Aorta (tissue), 5 donors: Measurements from ENCODE around the gene DPCD. TPM values are rescaled to one million over a fixed set of nuclear protein-coding genes. Genes with fewer than 3 reads are reported as not detected.
A peak's percentile ranks its signal among the peaks of the same experiment; 100 is the strongest.

Source experiments
- ATAC-seq: fragments of 200-7000 bp; cut with Tn5 transposase; one replicate; pipeline ENCODE4 v1.9.1; 2022; ENCODE audit warnings: moderate library complexity; ENCODE audit not compliant: low FRiP score
- DNase-seq, 2 donors: peaks; one replicate each; pipeline ENCODE4 v3.0.0-alpha.2; 2020
- H3K27ac ChIP-seq, 2 donors: one replicate each; pipeline ENCODE4 v1.5.1; 2013; ENCODE audit warnings: low read length in 2 of 2, mild to moderate bottlenecking in 2 of 2, moderate library complexity in 2 of 2, control low read depth in 1 of 2, inconsistent platforms in 1 of 2, low read depth in 1 of 2
- H3K27me3 ChIP-seq, 2 donors: one replicate each; pipeline ENCODE4 v1.6.1; 2013; ENCODE audit warnings: control low read depth in 1 of 2, low read length in 1 of 2, mild to moderate bottlenecking in 1 of 2, moderate library complexity in 1 of 2; ENCODE audit not compliant: insufficient read depth in 2 of 2, control insufficient read depth in 1 of 2
- H3K36me3 ChIP-seq, 2 donors: one replicate each; pipeline ENCODE4 v1.6.1; 2013; ENCODE audit warnings: control low read depth in 1 of 2, low read length in 1 of 2, mild to moderate bottlenecking in 1 of 2; ENCODE audit not compliant: insufficient read depth in 2 of 2, control insufficient read depth in 1 of 2
- H3K4me1 ChIP-seq, 2 donors: one replicate each; pipeline ENCODE4 v1.6.1; 2013; ENCODE audit warnings: low read length in 2 of 2, control low read depth in 1 of 2, mild to moderate bottlenecking in 1 of 2, moderate library complexity in 1 of 2; ENCODE audit not compliant: insufficient read depth in 2 of 2, control insufficient read depth in 1 of 2
- H3K4me3 ChIP-seq, 2 donors: one replicate each; pipeline ENCODE4 v1.5.1; 2013; ENCODE audit warnings: low read length in 2 of 2, control low read depth in 1 of 2, mild to moderate bottlenecking in 1 of 2
- H3K9me3 ChIP-seq: one replicate; pipeline ENCODE4 v1.6.1; 2013; ENCODE audit warnings: mild to moderate bottlenecking, low read length; ENCODE audit not compliant: control insufficient read depth
- WGBS, 2 donors: extraction: QIAGEN DNeasy Blood & Tissue Kit; methylation state at CpG; one replicate each; pipeline ENCODE4 v1.1.7; 2013; 5-methylcytosine and 5-hydroxymethylcytosine counted together
- intact Hi-C, 2 donors: fragments of 100-400 bp; cut with DNase I; formaldehyde crosslinking; loops; one replicate each; pipeline versions ENCODE4 v1.14.2 to v1.15.0; 2022
- microRNA-seq, 2 donors: library from miRNA; unstranded; fragments of <30 nt; microRNA quantifications; one replicate each; pipeline ENCODE4 v1.2.0, GENCODE V29; 2020
- polyA plus RNA-seq, 2 donors: library from polyadenylated mRNA; stranded (reverse); fragments of 200-250 nt; gene quantifications; one replicate each; pipeline ENCODE4 v1.2.3, GENCODE V29; 2013
- total RNA-seq, 2 donors: library from RNA; stranded (reverse); fragmentation: NEBNext Ultra II Directional; extraction: Animal tissue kit (Norgen Biotek cat#: 25700); gene quantifications; one replicate each; pipeline ENCODE4 v1.2.1, GENCODE V29; 2021
- donor health status: healthy with polysubstance abuse.
- donor health status: Bipolar disorder and iron deficiency.
- donor health status: DM: no; HTN: no; CAD: no.
- donor health status: DM: no; HTN: no; CAD: no.
- donor health status: DM: yes; HTN: yes; CAD: no.

Gene DPCD
- total and polyA plus RNA-seq, 4 donors = 5.5 to 27.6 (median 10.8) TPM

DNA sequence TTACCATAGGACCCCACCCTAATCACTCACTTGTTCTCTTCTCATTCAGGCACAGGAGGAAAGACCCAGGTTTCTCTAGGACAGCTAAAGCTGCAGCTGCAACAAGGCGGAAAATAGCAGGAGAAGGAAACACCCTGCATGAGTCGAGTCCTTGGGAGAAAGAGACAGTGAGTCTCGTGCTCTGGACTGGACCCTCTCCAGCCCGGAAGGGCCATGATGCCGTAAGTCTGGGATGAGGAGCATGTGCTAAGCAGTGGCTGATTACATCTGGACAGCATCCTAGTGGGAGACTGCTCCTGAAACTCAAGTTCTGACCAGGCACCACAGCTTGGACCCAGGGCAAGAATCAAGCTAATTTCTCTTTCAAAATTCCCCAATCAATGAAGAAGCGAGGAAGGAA is 67.4 kb downstream of the DPCD start:
- Histone ChIP-seq H3K36me3 (peaks cover 5 to 10% of the 10 kb centered on the region in 2 donors), H3K4me1 (no peaks in the 10 kb centered on the region), H3K27ac (no peak overlapping the region), H3K4me3 (no peak overlapping the region), H3K27me3 (no peaks in the 10 kb centered on the region), H3K9me3 (no peaks in the 10 kb centered on the region)
- 72 to 75% methylated on average over 6 of the region's 6 CpGs for WGBS, 2 donors
- DNase-seq = no peak
- intact Hi-C loops = no loop called here
- peak; percentile 54 for ATAC-seq

DNA sequence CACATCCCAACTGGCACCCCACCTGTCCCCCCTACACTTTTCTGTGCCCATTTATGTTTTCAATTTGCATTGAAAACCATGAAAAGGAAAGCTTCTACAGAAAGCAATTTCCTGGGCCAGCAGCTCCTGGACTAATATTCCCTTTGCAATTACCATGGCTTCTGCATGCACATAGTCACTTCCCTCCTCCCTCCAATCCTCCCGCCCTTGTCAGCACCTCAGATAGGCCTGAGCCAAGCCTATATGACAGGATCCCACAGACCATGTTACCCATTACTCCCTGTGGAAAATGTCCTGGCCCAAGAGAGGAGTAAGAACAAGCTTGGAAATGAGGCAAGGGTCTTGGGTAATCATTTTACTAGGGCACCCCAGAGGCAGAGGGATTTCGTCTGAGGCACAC is 68.8 kb downstream of the DPCD start:
- intact Hi-C loops = no loop called here

DNA sequence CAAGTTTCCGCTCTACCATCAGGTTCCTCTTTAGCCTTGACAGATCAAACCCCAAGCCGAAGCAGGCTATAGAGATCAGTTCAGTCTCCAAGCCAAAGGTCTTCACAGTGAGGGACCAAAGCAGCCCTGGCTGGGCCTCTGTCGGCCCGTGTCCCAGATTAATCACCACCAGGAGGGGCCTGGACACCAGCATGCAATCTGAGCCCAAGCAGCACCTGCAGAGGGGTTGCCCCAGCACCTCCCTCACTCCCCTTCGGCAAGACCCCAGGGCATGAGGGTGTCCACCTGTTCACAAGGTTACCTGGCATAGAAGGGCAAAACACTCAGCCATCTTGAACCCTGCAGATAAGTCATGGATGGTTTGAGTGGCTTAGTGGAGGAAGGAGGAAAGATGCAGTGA is 70.9 kb downstream of the DPCD start:
- H3K36me3 ChIP-seq = peaks cover 5 to 10% of the 10 kb centered on the region in 2 donors
- H3K4me3 ChIP-seq = no peak overlapping the region
- intact Hi-C loops = no loop called here
- no peaks in the 10 kb centered on the region for H3K9me3 ChIP-seq
- DNase-seq (no peak), ATAC-seq (no peak)
- WGBS, 2 donors = 60 to 81% methylated on average over 5 of the region's 5 CpGs
- no peaks in the 10 kb centered on the region for H3K27me3 ChIP-seq
- no peak overlapping the region for H3K27ac ChIP-seq
- no peaks in the 10 kb centered on the region for H3K4me1 ChIP-seq

More for the DNA sequence above, 68.8 kb downstream of the DPCD start:
- Histone ChIP-seq H3K27me3 (no peaks in the 10 kb centered on the region), H3K9me3 (no peaks in the 10 kb centered on the region), H3K27ac (no peak overlapping the region), H3K4me1 (no peaks in the 10 kb centered on the region), H3K4me3 (no peak overlapping the region), H3K36me3 (peaks cover 5 to 10% of the 10 kb centered on the region in 2 donors)
- 94 to 95% methylated on average over 2 of the region's 2 CpGs for WGBS, 2 donors
- DNase-seq (no peak), ATAC-seq (no peak)

Small RNA genes lying within 50 kb of the gene (microRNA-seq; reads per million reads assigned to microRNA genes)
- gene MIR3158-1 (0 reads per million in 2 donors), gene MIR3158-2 (0 reads per million in 2 donors)

Other genes starting within 250 kb of the DPCD start
- gene BTRC, start 234.2 kb upstream of the DPCD start, total RNA-seq = 10 to 100 TPM; 16.6 to 21.0 TPM
- 1 to 10 TPM; 4.4 to 5.0 TPM for gene BTRC, start 234.2 kb upstream of the DPCD start, polyA plus RNA-seq
- 10 to 100 TPM; 16.9 to 31.5 TPM for gene POLL, start 64 bp upstream of the DPCD start, total RNA-seq
- gene POLL, start 64 bp upstream of the DPCD start, polyA plus RNA-seq = 10 to 100 TPM; 13.3 to 53.8 TPM
- 10 to 100 TPM; 71.2 to 74.8 TPM for gene FBXW4, start 106.8 kb downstream of the DPCD start, total RNA-seq
- gene FBXW4, start 106.8 kb downstream of the DPCD start, polyA plus RNA-seq = 10 to 100 TPM; 65.2 to 99.9 TPM
- not detected for gene FGF8, start 187.8 kb downstream of the DPCD start, total RNA-seq
- gene FGF8, start 187.8 kb downstream of the DPCD start, polyA plus RNA-seq = not detected
- 10 to 100 TPM; 12.7 to 19.8 TPM for gene NPM3, start 195.1 kb downstream of the DPCD start, total RNA-seq
- 10 to 100 TPM; 18.5 to 22.3 TPM for gene NPM3, start 195.1 kb downstream of the DPCD start, polyA plus RNA-seq
- gene OGA, start 230.1 kb downstream of the DPCD start, total RNA-seq = 100 to 1,000 TPM; 126 to 171 TPM
- 10 to 100 TPM; 38.7 to 97.4 TPM for gene OGA, start 230.1 kb downstream of the DPCD start, polyA plus RNA-seq